ENCODE results near the gene SF3B1.
"Not testable (repeated sequence)": the region's sequence is repeated elsewhere in the genome, so short reads cannot be mapped to it uniquely, and the experiment has no call there.

SF3B1 gene, protein sequence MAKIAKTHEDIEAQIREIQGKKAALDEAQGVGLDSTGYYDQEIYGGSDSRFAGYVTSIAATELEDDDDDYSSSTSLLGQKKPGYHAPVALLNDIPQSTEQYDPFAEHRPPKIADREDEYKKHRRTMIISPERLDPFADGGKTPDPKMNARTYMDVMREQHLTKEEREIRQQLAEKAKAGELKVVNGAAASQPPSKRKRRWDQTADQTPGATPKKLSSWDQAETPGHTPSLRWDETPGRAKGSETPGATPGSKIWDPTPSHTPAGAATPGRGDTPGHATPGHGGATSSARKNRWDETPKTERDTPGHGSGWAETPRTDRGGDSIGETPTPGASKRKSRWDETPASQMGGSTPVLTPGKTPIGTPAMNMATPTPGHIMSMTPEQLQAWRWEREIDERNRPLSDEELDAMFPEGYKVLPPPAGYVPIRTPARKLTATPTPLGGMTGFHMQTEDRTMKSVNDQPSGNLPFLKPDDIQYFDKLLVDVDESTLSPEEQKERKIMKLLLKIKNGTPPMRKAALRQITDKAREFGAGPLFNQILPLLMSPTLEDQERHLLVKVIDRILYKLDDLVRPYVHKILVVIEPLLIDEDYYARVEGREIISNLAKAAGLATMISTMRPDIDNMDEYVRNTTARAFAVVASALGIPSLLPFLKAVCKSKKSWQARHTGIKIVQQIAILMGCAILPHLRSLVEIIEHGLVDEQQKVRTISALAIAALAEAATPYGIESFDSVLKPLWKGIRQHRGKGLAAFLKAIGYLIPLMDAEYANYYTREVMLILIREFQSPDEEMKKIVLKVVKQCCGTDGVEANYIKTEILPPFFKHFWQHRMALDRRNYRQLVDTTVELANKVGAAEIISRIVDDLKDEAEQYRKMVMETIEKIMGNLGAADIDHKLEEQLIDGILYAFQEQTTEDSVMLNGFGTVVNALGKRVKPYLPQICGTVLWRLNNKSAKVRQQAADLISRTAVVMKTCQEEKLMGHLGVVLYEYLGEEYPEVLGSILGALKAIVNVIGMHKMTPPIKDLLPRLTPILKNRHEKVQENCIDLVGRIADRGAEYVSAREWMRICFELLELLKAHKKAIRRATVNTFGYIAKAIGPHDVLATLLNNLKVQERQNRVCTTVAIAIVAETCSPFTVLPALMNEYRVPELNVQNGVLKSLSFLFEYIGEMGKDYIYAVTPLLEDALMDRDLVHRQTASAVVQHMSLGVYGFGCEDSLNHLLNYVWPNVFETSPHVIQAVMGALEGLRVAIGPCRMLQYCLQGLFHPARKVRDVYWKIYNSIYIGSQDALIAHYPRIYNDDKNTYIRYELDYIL

DNA sequence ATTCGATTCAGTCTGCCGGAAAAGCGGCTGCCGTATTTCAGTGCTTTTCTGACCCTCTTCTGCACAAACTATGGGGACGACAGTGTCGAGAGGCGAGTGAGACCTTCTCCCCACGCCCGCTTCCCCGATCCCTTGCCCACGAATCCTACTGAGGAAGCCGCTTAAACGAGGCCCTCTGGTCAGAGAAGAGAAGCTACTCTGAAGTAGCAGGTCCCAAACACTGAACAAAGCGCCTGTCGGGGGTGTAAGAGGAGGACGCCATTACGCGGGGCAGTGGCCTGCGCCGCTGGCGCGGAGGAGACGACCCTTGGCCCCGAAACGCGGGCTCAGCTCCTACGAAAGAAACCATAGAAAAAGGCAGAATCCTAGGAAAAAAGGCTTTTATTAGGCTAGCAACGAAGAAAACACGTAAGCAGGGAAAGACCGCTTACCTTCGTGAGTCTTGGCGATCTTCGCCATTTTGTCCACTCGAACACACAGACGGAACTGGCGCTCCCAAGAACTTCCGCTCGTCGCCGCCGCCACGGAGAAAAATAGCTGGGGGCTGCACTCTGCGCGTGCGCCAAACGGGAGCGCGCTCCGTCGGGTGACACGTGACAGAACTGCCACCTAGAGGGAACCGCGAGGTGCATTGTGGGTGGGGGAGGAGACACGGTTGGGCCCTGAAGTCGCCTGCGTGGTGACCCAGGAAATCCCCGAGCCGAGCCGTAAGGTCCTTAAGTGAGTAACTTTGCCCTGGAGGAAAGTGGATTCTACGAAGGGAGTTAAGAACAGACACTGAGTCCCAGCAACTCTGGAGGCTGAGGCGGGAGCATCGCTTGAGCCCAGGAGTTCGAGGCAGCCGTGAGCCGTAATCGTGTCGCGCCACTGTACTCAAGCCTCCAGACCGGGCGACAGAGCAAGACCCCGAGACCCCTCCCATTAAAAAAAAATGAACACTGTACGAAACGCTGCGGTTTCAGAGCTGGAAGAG, at the start of gene SF3B1:
SF3B1 (minus strand) TSS at position 488 of the 973 bp plus-strand sequence; CDS start at position 459, 29 bp downstream.
- DNase-seq = peak; percentile 70 to 82

DNA sequence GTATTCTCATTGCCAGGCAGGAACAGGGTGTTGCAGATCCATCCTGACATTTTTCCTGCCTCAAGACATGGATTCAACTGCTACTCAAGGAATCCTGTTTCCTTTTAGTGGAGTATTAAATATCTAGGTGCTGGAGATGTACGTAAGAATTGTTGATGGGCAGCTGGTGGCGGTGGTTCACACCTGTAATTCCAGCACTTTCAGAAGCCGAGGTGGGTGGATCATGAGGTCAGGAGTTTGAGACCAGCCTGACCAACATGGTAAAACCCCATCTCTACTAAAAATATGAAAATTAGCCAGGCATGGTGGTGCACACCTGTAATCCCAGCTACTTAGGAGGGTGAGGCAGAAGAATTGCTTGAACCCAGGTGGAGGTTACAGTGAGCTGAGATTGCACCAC, 49.4 kb upstream of the SF3B1 start:
- not testable (repeated sequence) for DNase-seq

DNA sequence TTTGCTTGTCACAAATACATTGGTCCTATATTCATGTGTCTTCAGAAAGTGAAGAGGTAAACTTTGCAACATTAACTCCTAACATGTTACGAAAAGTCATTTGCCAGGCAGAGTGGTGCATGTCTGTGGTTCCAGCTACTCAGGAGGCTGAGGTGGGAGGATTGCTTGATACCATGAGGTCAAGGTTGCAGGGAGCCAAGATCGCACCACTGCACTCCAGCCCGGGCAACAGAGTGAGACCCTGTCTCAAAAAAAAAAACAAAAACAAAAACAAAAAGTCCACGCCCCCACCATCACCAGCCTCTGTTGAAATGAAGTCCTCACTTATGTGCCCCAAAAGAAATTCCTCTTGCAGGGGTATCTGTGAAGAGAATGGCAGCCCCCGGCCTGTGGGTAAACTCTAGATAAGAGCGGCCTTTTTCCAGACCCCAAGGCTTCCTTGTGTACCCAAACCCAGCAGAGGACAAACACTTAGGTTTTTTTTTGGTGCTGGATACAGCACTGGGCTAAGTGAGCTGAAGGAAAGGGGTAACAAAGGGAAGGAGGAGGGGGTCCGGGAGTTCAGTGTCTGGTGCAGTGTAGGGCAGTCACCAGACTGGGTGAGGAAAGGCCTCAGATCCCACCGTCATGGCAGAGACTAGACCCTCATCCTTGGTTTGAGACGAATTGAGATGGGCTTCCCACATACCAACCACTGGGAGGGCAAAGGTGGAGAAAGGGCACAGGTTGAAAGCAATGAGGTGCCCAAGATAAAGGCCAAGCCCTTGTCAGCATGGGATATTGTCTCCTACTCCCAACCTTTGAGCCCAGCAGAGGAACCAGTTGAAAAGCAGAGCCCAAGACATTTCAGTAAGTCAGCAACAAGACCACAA, 45.6 kb upstream of the SF3B1 start:
- no peak for DNase-seq

DNA sequence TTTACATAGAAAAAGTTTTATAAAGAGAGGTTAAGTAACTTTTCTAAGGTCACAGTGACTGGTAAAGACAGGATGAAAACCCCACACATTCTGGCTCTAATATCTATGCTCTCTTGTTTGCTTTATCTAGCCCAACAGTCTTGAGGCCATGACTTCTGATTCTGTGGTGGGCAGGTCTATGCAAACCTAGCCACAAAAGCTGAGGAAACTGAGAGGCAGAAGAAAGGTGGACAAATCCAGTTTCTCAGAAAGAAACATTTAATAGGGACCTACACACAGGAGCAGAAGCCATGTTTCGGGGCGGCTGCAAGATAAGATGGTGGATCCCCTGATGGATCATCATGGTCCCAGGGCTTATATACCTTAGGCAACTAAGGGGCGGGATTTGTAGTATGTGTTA, 43.0 kb upstream of the SF3B1 start:
- DNase-seq = no peak

DNA sequence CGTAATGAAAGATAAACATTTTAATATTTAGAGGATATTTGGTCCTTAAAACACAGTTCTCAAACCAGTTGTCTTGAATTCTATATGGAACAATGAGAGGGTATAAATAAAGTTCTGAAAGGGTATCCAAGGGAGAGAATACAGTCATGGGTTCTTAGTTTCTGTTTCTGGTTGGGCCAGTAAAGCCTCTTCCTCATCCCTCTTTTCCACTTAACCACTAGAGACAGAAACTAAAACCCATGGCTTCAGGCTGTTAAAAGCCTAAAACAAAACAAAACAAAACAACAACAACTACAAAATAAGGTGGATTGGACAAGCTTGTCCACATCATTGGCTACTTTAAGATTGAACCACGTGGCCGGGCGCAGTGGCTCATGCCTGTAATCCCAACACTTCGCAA, 37.3 kb upstream of the SF3B1 start:
- DNase-seq = no peak

DNA sequence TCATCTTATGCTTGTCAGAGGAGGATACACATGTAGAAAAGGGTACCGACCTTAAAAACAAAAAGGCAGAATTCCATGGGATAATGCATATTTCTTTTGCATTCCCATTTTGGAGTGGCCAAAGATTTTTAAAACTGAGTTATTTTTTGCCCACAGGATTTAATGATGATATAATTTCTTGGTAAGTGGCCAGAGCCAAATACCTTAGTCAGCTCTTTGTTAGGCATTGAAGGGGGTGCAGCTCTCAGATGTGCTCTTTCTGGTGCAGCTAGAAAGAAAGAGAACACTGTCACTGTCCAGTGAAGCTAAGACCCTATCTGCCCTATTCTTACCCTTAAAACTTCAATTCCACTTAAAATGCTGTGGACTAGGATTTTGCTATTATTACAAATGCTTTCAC, 29.3 kb upstream of the SF3B1 start:
- no peak for DNase-seq

DNA sequence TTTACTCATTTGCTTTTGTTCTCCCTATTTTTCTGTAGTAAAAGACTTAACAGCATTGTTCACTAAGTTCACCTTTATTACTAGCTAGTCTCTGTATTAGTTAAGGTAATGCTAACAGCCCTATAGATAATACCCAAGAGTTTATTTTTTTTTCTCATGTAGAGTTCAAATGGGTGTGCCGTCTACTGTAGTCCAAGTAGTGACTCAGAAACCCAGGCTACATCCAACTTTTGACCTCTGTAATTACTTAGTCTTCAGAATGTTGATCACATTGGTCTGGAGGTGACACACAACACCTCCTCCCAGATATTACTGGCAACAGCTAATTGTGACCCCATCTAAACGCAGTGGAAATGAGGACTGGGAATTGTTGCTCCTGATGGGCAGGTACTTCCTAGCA, 26.2 kb upstream of the SF3B1 start:
- DNase-seq = no peak

DNA sequence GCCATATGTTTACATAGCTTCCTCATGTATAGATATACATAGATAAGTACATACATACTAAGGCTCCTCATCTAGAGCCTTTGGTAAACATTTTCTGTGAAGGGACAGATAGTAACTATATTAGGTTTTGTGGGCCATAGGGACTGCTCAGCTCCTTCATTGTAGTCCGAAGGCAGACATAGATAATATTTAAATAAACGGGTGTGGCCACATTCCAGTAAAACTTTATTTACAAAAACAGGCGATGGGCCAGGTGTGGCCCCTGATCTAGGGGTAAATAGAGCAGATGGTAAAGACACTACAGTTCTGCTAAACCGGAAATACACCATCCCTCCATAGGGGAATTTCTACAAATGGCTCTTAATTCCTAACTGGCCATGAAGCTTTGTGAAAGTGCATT, 25.8 kb upstream of the SF3B1 start:
- no peak for DNase-seq

DNA sequence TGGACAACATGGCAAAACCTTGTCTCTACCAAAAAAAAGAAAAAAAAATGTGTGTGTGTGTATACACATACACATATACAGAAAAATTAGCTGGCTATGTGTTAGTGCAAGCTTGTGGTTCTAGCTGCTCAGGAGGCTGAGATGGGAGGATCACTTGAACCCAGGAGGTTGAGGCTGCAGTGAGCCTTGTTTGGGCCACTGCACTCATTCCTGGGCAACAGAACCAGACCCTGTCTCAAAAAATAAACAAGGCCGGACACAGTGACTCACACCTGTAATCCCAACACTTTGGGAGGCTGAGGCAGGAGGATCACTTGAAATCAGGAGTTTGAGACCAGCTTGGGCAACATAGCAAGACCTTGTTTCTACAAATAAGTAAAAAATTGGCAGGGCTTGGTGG, 20.6 kb upstream of the SF3B1 start:
- DNase-seq = no peak

DNA sequence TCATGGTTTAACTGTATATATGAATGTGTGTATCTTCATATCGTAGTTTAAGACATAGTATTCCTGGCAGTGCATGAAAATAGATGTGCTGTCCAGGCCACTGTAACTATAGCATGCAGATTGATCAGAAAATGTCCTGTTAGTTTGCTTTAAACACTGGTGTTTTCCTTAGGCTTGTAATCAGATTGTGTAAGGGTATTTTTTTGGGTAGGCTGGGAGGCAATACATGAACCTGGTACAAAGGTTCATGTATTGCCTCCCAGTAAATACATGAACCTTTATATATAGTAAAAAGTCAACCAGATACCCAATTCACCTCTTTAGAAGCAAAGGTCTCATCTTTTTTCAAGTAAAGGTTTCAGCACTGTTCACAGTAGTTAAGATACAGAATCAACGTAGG, 20.1 kb upstream of the SF3B1 start:
- no peak for DNase-seq

DNA sequence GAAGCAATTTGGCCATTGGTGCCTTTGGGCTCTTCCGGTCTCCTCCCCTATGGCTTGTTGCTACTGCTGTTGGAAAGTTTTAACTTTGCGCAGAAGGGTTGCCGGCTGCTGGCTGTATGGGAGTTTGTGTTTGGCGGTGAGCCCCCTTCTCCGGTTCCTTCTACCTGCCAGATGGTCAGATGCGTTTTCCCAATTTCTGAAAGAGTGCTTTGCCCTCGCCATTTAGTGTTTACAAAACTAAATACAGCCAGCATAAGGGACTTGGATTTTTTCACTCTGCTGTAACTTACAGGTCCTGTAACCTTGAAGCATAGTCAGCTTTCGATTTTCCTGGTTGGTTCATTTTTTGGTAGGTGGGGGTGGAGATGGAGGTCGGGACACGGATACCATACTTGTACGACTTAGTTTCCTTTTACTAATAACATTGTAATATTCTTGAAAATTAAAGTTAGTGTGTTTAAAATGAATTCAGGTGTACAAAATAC, 19.1 kb upstream of the SF3B1 start:
- no peak for DNase-seq

DNA sequence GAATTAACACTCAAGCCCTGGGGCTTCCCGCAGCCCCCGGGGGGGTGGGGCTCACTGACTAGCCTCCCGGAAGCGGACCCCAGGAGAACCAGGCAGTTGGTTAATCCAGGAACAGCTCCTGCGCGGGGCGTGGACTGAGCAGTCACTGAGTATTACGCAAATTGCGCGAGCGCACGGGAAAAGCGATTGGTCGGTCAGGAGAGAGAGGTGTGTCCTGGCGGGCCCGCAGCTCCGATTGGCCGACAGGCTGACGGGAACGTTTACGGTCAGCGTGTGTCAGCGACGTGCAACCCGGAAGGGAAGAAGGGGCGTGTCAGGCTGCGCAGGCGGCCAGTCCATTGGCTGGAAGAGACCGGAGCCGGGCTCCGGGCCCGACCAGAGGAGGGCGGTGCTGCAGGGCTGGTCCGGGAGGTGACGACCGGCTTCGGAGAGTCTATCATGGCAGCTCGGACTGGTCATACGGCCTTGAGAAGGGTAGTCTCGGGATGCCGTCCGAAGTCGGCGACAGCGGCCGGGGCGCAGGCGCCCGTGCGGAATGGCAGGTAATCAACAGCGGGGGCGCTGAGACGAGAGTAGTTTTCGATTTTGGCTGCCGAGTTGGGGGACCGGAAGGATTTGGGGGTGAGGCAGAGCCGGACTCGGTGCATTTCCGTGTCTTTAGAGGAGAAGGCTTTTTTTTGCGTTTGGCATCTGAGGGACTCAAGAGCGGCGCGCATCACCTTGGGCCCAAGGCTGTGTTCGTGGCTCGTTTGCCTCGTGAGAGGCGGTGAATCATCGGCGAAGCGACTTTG, 18.5 kb upstream of the SF3B1 start, which contains the start of gene COQ10B:
COQ10B (plus strand) TSS at position 430 of the 791 bp plus-strand sequence; CDS start at position 439, 9 bp downstream.
- DNase-seq = peak; percentile 86 to 92

DNA sequence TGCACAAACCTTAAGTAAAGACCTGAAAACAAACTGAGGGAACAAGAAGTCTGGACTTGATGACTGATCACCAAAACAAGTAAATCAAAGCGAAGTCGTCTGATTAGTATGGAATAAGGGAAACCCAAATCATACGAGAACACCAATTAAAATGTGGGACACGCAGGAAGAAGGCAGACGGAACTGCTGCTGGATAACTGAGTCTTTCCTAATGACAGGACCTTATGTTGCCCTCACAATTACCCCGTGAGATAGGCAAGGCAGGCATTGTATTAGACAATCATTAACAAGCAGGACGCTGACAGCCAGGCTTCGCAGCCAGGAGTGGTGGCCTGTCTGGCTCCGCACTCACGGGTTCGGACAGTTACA, 17.9 kb upstream of the SF3B1 start:
- DNase-seq = no peak

DNA sequence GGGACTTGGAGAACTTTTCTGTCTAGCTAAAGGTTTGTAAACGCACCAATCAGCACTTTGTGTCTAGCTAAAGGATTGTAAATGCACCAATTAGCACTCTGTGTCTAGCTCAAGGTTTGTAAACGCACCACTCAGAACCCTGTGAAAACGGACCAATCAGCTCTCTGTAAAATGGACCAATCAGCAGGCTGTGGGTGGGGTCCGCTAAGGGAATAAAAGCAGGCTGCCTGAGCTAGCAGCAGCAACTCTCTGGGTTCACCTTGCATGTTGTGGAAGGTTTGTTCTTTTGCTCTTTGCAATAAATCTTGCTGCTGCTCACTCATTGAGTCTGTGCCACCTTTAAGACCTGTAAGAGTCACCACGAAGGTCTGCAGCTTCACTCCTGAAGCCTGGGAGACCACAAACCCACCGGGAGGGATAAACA, 16.1 kb upstream of the SF3B1 start:
- not testable (repeated sequence) for DNase-seq

DNA sequence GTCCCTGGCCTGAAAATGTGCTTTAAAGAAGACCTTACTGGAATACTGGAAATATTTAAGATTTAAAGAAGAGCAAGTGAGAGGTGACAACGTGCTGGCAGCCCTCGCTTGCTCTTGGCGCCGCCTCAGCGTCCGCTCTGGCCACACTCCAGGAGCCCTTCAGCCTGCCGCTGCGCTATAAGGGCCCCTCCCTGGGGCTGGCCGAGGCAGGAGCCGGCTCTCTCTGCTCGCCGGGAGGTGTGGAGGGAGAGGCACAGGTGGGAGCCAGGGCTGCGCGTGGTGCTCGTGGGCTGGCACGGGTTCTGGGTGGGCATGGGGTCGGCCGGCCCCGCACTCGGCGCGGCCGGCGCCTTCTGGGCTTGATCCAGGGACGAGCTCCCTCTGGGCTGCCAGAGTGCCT, 15.6 kb upstream of the SF3B1 start:
- no peak for DNase-seq

DNA sequence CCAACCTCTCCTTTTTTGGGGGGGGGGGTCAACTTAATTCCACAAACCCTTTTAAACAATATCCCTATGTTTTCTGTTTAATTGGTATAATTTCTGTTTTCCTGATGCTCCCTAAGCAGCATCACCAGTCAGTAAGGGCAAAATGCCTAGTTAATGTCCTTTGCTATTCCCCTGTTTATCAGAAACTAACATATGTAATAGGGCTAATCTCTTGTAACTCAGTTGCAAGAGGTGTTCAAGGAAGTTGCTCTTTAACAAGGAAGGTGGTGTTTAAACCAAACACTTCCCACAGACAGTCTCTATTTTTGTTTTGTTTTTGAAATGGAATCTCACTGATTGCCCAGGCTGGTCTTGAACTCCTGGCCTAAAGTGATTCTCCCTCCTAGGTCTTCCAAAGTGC, 12.0 kb upstream of the SF3B1 start:
- no peak for DNase-seq

DNA sequence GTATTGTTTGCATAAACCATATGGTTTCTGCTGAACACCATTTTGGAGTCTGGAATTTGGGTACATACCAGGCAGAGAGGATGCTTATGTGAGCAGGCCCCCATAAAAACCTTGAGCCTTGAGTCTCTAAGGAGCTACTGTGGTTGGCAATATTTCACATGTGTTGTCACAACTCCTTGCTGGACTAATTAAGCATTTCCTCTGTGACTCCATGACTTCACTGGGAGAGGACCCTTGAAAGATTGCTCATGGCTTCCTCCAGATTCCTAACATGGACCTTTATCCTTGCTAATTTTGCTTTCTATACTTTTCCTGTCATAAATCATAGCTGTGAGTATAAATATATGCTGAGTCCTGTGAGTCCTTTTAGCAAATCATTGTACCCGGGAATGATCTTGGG, 10.9 kb upstream of the SF3B1 start:
- no peak for DNase-seq

DNA sequence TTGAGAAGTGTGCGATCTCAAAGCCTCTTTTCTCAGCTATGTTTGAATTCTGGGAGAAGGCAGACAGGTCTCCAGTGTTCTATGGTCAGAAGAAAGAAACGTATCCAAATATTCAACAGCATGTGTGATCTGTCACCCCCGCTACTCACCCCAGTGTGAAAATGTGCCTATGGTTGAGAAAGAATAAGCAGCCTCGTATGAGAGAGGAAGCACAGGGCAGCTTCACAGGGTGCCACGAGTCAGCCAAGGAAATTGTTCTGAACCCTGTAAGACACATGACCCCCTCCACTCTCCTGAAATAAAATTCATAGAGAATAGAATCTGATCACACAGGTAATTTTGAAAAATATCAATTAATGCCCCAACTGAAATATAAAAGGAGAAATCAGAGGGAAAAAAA, 8.0 kb upstream of the SF3B1 start:
- no peak for DNase-seq

DNA sequence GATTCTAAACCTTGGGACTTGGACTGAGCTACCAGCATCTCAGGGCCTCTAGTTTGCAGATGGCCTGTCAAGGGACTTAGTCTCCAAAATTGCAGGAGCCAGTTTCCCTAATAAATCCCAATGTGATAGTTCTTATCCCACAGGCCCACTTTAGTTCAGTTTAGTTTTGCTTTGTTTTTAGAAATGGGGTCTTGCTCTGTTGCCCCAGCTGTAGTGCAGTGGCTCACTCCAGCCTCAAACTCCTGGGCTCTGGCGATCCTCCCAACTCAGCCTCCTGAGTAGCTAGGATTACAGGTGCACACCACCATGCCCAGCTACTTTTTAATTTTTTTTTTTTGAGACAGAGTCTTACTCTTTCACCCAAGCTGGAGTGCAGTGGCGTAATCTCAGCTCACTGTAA, 2.6 kb upstream of the SF3B1 start:
- DNase-seq = no peak

Measured in NCI-H187 (cell line).